H1 (cell line): Measurements from ENCODE around the gene HSD11B1L. TPM values are rescaled to one million over a fixed set of nuclear protein-coding genes. Genes with fewer than 3 reads are reported as not detected.

ENCODE experiments used
- CTCF ChIA-PET: fragments of 300-600 bp; sonication (Branson Sonifier 250); formaldehyde crosslinking; loops from one replicate; lab custom pipeline; 2021; ENCODE audit not compliant: partially characterized antibody; lab: Charles Lee
- POLR2A ChIA-PET: fragments of 300-600 bp; sonication (Branson Sonifier 250); formaldehyde crosslinking; loops from one replicate; lab custom pipeline; 2021; ENCODE audit warnings: inconsistent platforms; ENCODE audit not compliant: partially characterized antibody; lab: Charles Lee
- DNase-seq, 2 experiments: peaks; one replicate each; pipeline versions ENCODE4 v3.0.0 to v3.0.0-alpha.2; 2010 to 2022; ENCODE audit warnings: low spot score in 2 of 2, low read depth in 1 of 2, mixed read lengths in 1 of 2
- FAIRE-seq: peaks from 2 replicates; lab custom pipeline; 2011; peaks lifted over from hg19 to GRCh38; lab: Jason Lieb, UNC
- H2AFZ ChIP-seq: 2 replicates; pipeline ENCODE4 v1.8.1; 2012; ENCODE audit warnings: low read length, inconsistent platforms
- H2AK5ac ChIP-seq: 2 replicates; pipeline ENCODE4 v1.6.1; 2013; ENCODE audit warnings: low read depth, low read length
- H2BK120ac ChIP-seq: replicated peaks from 2 replicates; pipeline ENCODE3; 2013; ENCODE audit warnings: low read depth, low read length, inconsistent platforms
- H2BK12ac ChIP-seq: 2 replicates; pipeline ENCODE4 v1.6.1; 2013; ENCODE audit warnings: low read depth, low read length
- H2BK15ac ChIP-seq: 2 replicates; pipeline ENCODE4 v1.6.1; 2013; ENCODE audit warnings: low read length
- H2BK20ac ChIP-seq: 2 replicates; pipeline ENCODE4 v1.6.1; 2013; ENCODE audit warnings: low read length
- H2BK5ac ChIP-seq: 2 replicates; pipeline ENCODE4 v1.6.1; 2013; ENCODE audit warnings: low read depth, low read length
- H3K14ac ChIP-seq: 2 replicates; pipeline ENCODE4 v1.6.1; 2013; ENCODE audit warnings: inconsistent platforms; ENCODE audit not compliant: insufficient read length
- H3K18ac ChIP-seq: 2 replicates; pipeline ENCODE4 v1.6.1; 2013; ENCODE audit warnings: low read length; ENCODE audit errors: extremely low read depth
- H3K23ac ChIP-seq: 2 replicates; pipeline ENCODE4 v1.6.1; 2013; ENCODE audit warnings: inconsistent platforms; ENCODE audit not compliant: insufficient read length
- H3K23me2 ChIP-seq: 2 replicates; pipeline ENCODE4 v1.6.1; 2013; ENCODE audit warnings: low read depth, low read length
- H3K27ac ChIP-seq: 2 replicates; pipeline ENCODE4 v1.6.1; 2011; ENCODE audit warnings: low read depth, low read length, inconsistent platforms
- H3K27me3 ChIP-seq, 4 experiments: replicated peaks in 1 of 4; 1 replicate in 1 of 4; 2 replicates in 3 of 4; pipeline versions ENCODE4 v1.6.1 to v1.8.1; 2011 to 2013; ENCODE audit warnings: low read length in 3 of 4, mild to moderate bottlenecking in 3 of 4, inconsistent platforms in 2 of 4, mixed read lengths in 2 of 4, moderate library complexity in 1 of 4; ENCODE audit not compliant: control insufficient read depth in 3 of 4, insufficient read depth in 3 of 4; ENCODE audit errors: extremely low read depth in 1 of 4
- H3K36me3 ChIP-seq, 4 experiments: 2 replicates each; pipeline versions ENCODE4 v1.6.1 to v1.8.1; 2011 to 2013; ENCODE audit warnings: mild to moderate bottlenecking in 4 of 4, low read length in 3 of 4, moderate library complexity in 2 of 4, control low read depth in 1 of 4, inconsistent platforms in 1 of 4; ENCODE audit not compliant: insufficient read depth in 4 of 4, control insufficient read depth in 2 of 4
- H3K4ac ChIP-seq: replicated peaks from 2 replicates; pipeline ENCODE3; 2013; ENCODE audit warnings: low read length, low read depth, mixed read lengths, inconsistent platforms; ENCODE audit not compliant: insufficient read length
- H3K4me1 ChIP-seq, 4 experiments: replicated peaks in 1 of 4; 1 replicate in 1 of 4; 2 replicates in 3 of 4; pipeline versions ENCODE4 v1.6.1 to v1.8.1; 2011 to 2013; ENCODE audit warnings: low read length in 3 of 4, inconsistent platforms in 2 of 4, mixed read lengths in 1 of 4; ENCODE audit not compliant: insufficient read depth in 4 of 4, control insufficient read depth in 3 of 4
- H3K4me2 ChIP-seq, 2 experiments: 2 replicates each; pipeline versions ENCODE4 v1.6.1 to v1.8.1; 2011 to 2013; ENCODE audit warnings: low read depth in 2 of 2, low read length in 2 of 2, control low read depth in 1 of 2, inconsistent platforms in 1 of 2, mild to moderate bottlenecking in 1 of 2; ENCODE audit not compliant: insufficient read depth in 1 of 2
- H3K4me3 ChIP-seq, 4 experiments: fragments of 200-600, 300-600 bp in 1 of 4; sonication (generic), shearing (Covaris generic), sonication (Bioruptor Twin) in 1 of 4; 2 replicates each; pipeline versions ENCODE4 v1.5.1 to v1.8.1; 2011 to 2016; ENCODE audit warnings: low read length in 4 of 4, low read depth in 3 of 4, control low read depth in 2 of 4, inconsistent platforms in 2 of 4, mild to moderate bottlenecking in 2 of 4, mixed read lengths in 1 of 4, moderate library complexity in 1 of 4; ENCODE audit not compliant: insufficient read depth in 2 of 4; ENCODE audit errors: extremely low read depth in 1 of 4
- H3K56ac ChIP-seq: replicated peaks from 2 replicates; pipeline ENCODE3; 2013; ENCODE audit warnings: low read depth, mild to moderate bottlenecking, mixed read lengths, low read length, inconsistent platforms; ENCODE audit not compliant: insufficient read length
- H3K79me1 ChIP-seq: 2 replicates; pipeline ENCODE4 v1.6.1; 2013; ENCODE audit warnings: low read depth, low read length, control low read depth
- H3K79me2 ChIP-seq, 2 experiments: 2 replicates each; pipeline versions ENCODE4 v1.6.1 to v1.8.1; 2012 to 2013; ENCODE audit warnings: low read length in 2 of 2, mild to moderate bottlenecking in 2 of 2, inconsistent platforms in 1 of 2; ENCODE audit not compliant: insufficient read depth in 2 of 2, control insufficient read depth in 1 of 2
- H3K9ac ChIP-seq, 4 experiments: replicated peaks in 1 of 4; 1 replicate in 1 of 4; 2 replicates in 3 of 4; pipeline versions ENCODE4 v1.6.1 to v1.8.1; 2011 to 2013; ENCODE audit warnings: low read depth in 3 of 4, low read length in 3 of 4, control low read depth in 2 of 4, mild to moderate bottlenecking in 2 of 4, moderate library complexity in 2 of 4, inconsistent platforms in 1 of 4; ENCODE audit errors: extremely low read depth in 1 of 4
- H3K9me3 ChIP-seq, 2 experiments: 2 replicates each; pipeline versions ENCODE4 v1.6.1 to v1.8.1; 2012 to 2013; ENCODE audit warnings: mild to moderate bottlenecking in 2 of 2, moderate library complexity in 2 of 2, control low read depth in 1 of 2, inconsistent platforms in 1 of 2, low read depth in 1 of 2, low read length in 1 of 2, mixed read lengths in 1 of 2; ENCODE audit not compliant: insufficient read depth in 2 of 2
- H4K20me1 ChIP-seq, 2 experiments: replicated peaks in 1 of 2; 2 replicates each; pipeline versions ENCODE3 to v1.8.1; 2011 to 2013; ENCODE audit warnings: inconsistent platforms in 2 of 2, low read length in 2 of 2, mild to moderate bottlenecking in 1 of 2; ENCODE audit not compliant: insufficient read depth in 2 of 2, control insufficient read depth in 1 of 2
- H4K5ac ChIP-seq: 2 replicates; pipeline ENCODE4 v1.6.1; 2013; ENCODE audit warnings: low read length, low read depth, mixed read lengths, inconsistent platforms; ENCODE audit not compliant: insufficient read length
- H4K8ac ChIP-seq: 2 replicates; pipeline ENCODE4 v1.8.0; 2013; ENCODE audit warnings: mild to moderate bottlenecking, moderate library complexity, low read length, inconsistent platforms; ENCODE audit not compliant: insufficient read depth; ENCODE audit errors: extremely low read depth
- H4K91ac ChIP-seq: replicated peaks from 2 replicates; pipeline ENCODE3; 2013; ENCODE audit warnings: low read length, mixed read lengths, inconsistent platforms; ENCODE audit not compliant: insufficient read length
- CHD2 ChIP-seq: IDR thresholded peaks from 2 replicates; pipeline ENCODE4 v1.6.1; 2012; ENCODE audit warnings: low read length, improper control_type of control experiment
- GABPA ChIP-seq: IDR thresholded peaks from 2 replicates; pipeline ENCODE4 v1.6.1; 2011; ENCODE audit warnings: mild to moderate bottlenecking, low read length, moderate library complexity, borderline replicate concordance; ENCODE audit not compliant: insufficient read depth
- KDM5A ChIP-seq: fragments of 200-600 bp; IDR thresholded peaks from 2 replicates; pipeline ENCODE4 v1.7.1; 2012; ENCODE audit warnings: mild to moderate bottlenecking, low read length, inconsistent platforms, mixed read lengths
- MAFK ChIP-seq: IDR thresholded peaks from 2 replicates; pipeline ENCODE4 v1.6.1; 2012; ENCODE audit warnings: low read depth, mild to moderate bottlenecking, improper control_type of control experiment, low read length
- POU5F1 ChIP-seq: IDR thresholded peaks from 2 replicates; pipeline ENCODE4 v1.6.1; 2011; ENCODE audit warnings: low read depth, mild to moderate bottlenecking, low read length, moderate library complexity
- RFX5 ChIP-seq: IDR thresholded peaks from 2 replicates; pipeline ENCODE4 v1.6.1; 2011; ENCODE audit warnings: low read depth, low read length, improper control_type of control experiment, borderline replicate concordance
- SP2 ChIP-seq: IDR thresholded peaks from 2 replicates; pipeline ENCODE4 v1.6.1; 2012; ENCODE audit warnings: mild to moderate bottlenecking, low read length, inconsistent platforms
- WGBS, 2 experiments: shearing (Covaris generic) in 1 of 2; methylation state at CpG; one replicate each; pipeline versions ENCODE4 v1.1.6 to v1.1.7; 2013 to 2015; ENCODE audit warnings: low lambda C conversion rate in 2 of 2, mixed read lengths in 2 of 2, inconsistent platforms in 1 of 2, low coverage in 1 of 2, missing lambda C conversion rate in 1 of 2; ENCODE audit not compliant: insufficient replicate concordance in 2 of 2, insufficient coverage in 1 of 2, insufficient read length in 1 of 2; ENCODE audit errors: extremely low coverage in 1 of 2, missing lambda C conversion rate in 1 of 2; 5-methylcytosine and 5-hydroxymethylcytosine counted together
- polyA plus RNA-seq, 7 experiments: library from polyadenylated mRNA; depleted of rRNA in 3 of 7; stranded (reverse) in 5 of 7; unstranded in 2 of 7; fragments of >200 nt in 5 of 7; fragments of 200-250 nt in 2 of 7; gene quantifications; 1 replicate in 5 of 7; 2 replicates in 1 of 7; 4 replicates in 1 of 7; pipeline versions ENCODE4 v1.2.1 to v1.2.3, GENCODE V29; 2011 to 2013; ENCODE audit warnings: missing spikeins in 2 of 7, mixed read lengths in 2 of 7
- total RNA-seq: library from RNA; stranded (reverse); fragmentation: NEBNext Ultra II Directional; extraction: Animal tissue kit (Norgen Biotek cat#: 25700); gene quantifications from 2 replicates; pipeline ENCODE4 v1.2.1, GENCODE V29; 2021
- TF ChIP-seq, protein P1 (sequence below), 3 experiments: IDR thresholded peaks; 1 replicate in 2 of 3; 2 replicates in 1 of 3; pipeline versions ENCODE4 v1.5.1 to v1.6.1; 2011; ENCODE audit warnings: low read length in 3 of 3, mild to moderate bottlenecking in 3 of 3, inconsistent platforms in 2 of 3, low read depth in 1 of 3, moderate library complexity in 1 of 3; ENCODE audit not compliant: insufficient read depth in 1 of 3; ENCODE audit errors: control extremely low read depth in 1 of 3

The HSD11B1L gene
- total and polyA plus RNA-seq, 2 of the 8 experiments (the other 6 are each of a cell fraction or from before 2014, with no cell fraction given): 8.2 to 20.6 TPM

- H3K23me2 ChIP-seq: no peaks in the 10 kb centered on the region
- no peak for DNase-seq
- no peak overlapping the region for H2AFZ ChIP-seq
- no peak overlapping the region for H3K9ac ChIP-seq
- no peaks in the 10 kb centered on the region for H3K9me3 ChIP-seq
- H3K79me1 ChIP-seq: peaks cover 3% of the 10 kb centered on the region; the same call in 1 of the 2 replicates
- H3K23ac ChIP-seq: no peak overlapping the region
- H2BK5ac ChIP-seq: no peak overlapping the region
- no peak overlapping the region for H3K27ac ChIP-seq
- H3K79me2 ChIP-seq: no peaks in the 10 kb centered on the region
- no peak overlapping the region for H3K56ac ChIP-seq
- H4K20me1 ChIP-seq: peaks cover 3 to 12% of the 10 kb centered on the region in 2 experiments
- no peaks in the 10 kb centered on the region for H3K27me3 ChIP-seq
- H3K14ac ChIP-seq: no peak overlapping the region
- no peak overlapping the region for H2AK5ac ChIP-seq
- no peak overlapping the region for H4K5ac ChIP-seq
- no peak overlapping the region for H2BK20ac ChIP-seq
- peaks cover 0 to 9% (median 5%) of the 10 kb centered on the region in 4 experiments; a peak in 5 of 7 replicates for H3K4me1 ChIP-seq
- FAIRE-seq: no peak
- ChIA-PET CTCF (interaction anchor here (1.1 to 1.5 kb wide), 2 partner anchors 25 to 60 kb away, joined by 3 to 6 read pairs; partner anchors contain the start of gene RPL36), POLR2A (interaction anchor here (0.6 to 4.1 kb wide), 6 partner anchors 13 to 75 kb away, joined by 3 to 17 read pairs (median 3); no protein-coding TSS in a partner anchor)
- WGBS, 2 experiments: 78% methylated on average over 2 of the region's 2 CpGs; no CpG with 5 or more reads in 1 of the 2 experiments
- H4K8ac ChIP-seq: no peak overlapping the region
- no peak for TF ChIP-seq RFX5
- TF ChIP-seq MAFK: no peak
- TF ChIP-seq CHD2: no peak
- TF ChIP-seq KDM5A: no peak
- TF ChIP-seq, protein P1, sequence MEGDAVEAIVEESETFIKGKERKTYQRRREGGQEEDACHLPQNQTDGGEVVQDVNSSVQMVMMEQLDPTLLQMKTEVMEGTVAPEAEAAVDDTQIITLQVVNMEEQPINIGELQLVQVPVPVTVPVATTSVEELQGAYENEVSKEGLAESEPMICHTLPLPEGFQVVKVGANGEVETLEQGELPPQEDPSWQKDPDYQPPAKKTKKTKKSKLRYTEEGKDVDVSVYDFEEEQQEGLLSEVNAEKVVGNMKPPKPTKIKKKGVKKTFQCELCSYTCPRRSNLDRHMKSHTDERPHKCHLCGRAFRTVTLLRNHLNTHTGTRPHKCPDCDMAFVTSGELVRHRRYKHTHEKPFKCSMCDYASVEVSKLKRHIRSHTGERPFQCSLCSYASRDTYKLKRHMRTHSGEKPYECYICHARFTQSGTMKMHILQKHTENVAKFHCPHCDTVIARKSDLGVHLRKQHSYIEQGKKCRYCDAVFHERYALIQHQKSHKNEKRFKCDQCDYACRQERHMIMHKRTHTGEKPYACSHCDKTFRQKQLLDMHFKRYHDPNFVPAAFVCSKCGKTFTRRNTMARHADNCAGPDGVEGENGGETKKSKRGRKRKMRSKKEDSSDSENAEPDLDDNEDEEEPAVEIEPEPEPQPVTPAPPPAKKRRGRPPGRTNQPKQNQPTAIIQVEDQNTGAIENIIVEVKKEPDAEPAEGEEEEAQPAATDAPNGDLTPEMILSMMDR (IDR thresholded peaks at IDR 0.05; ENCODE audit: control extremely low read depth in 1 of 3, insufficient read depth in 1 of 3, low read depth in 1 of 3, low read length in 3 of 3): no peak
- no peak for TF ChIP-seq GABPA
- TF ChIP-seq POU5F1: no peak
- no peak for TF ChIP-seq SP2
- H3K36me3 ChIP-seq: peaks cover 47 to 94% (median 69%) of the 10 kb centered on the region in 4 experiments
- no peak overlapping the region for H2BK120ac ChIP-seq
- no peak overlapping the region for H3K18ac ChIP-seq
- H3K4me3 ChIP-seq: no peak overlapping the region
- H3K4ac ChIP-seq: no peak overlapping the region
- no peak overlapping the region for H4K91ac ChIP-seq
- no peak overlapping the region for H3K4me2 ChIP-seq
- H2BK15ac ChIP-seq: no peak overlapping the region
- H2BK12ac ChIP-seq: no peak overlapping the region
These were observed 16.3 kb upstream of the HSD11B1L start for GRCh38 chr19:5664515-5664914.
